Endothelial cell of umbilical vein (primary cell): Measurements from ENCODE around the gene COTL1. TPM values are rescaled to one million over a fixed set of nuclear protein-coding genes. Genes with fewer than 3 reads are reported as not detected.

ENCODE experiments used
- BruUV-seq: library from RNA; stranded (reverse); fragments of 400-500 nt; replicated peaks from 2 replicates; lab custom pipeline; 2021; lab: Mats Ljungman, UMichigan
- CTCF ChIA-PET: fragments of 300-600, 350-600 bp; sonication (Branson Sonifier 250); formaldehyde crosslinking; loops from one replicate; lab custom pipeline; 2021; ENCODE audit warnings: antibody characterized with exemption, inconsistent platforms; lab: Charles Lee
- POLR2A ChIA-PET: fragments of 300-600, 350-600 bp; sonication (Branson Sonifier 250); formaldehyde crosslinking; loops from one replicate; lab custom pipeline; 2021; ENCODE audit warnings: antibody characterized with exemption, inconsistent platforms; lab: Charles Lee
- DNase-seq: peaks from one replicate; pipeline ENCODE4 v3.0.0-alpha.2; 2011; ENCODE audit warnings: low read depth, low spot score
- FAIRE-seq: peaks from 2 replicates; lab custom pipeline; 2011; peaks lifted over from hg19 to GRCh38; lab: Jason Lieb, UNC
- H2AFZ ChIP-seq: 2 replicates; pipeline ENCODE4 v1.6.0; 2012; ENCODE audit warnings: low read depth, low read length, control low read depth, inconsistent platforms
- H3K27ac ChIP-seq: 2 replicates; pipeline ENCODE4 v1.5.1; 2011; ENCODE audit warnings: low read depth, mild to moderate bottlenecking, control low read depth, low read length, moderate library complexity; ENCODE audit not compliant: insufficient read depth
- H3K27me3 ChIP-seq, 2 experiments: 2 replicates each; pipeline versions ENCODE4 v1.6.0 to v1.6.1; 2011; ENCODE audit warnings: low read length in 2 of 2, mixed read lengths in 1 of 2; ENCODE audit not compliant: control insufficient read depth in 2 of 2, insufficient read depth in 2 of 2
- H3K36me3 ChIP-seq, 2 experiments: 2 replicates in 1 of 2; 3 replicates in 1 of 2; pipeline ENCODE4 v1.5.1; 2011; ENCODE audit warnings: low read length in 2 of 2, mild to moderate bottlenecking in 1 of 2, moderate library complexity in 1 of 2; ENCODE audit not compliant: control insufficient read depth in 2 of 2, insufficient read depth in 2 of 2; ENCODE audit errors: extremely low read depth in 1 of 2
- H3K4me1 ChIP-seq: 3 replicates; pipeline ENCODE4 v1.5.1; 2011; ENCODE audit warnings: mild to moderate bottlenecking, low read length; ENCODE audit not compliant: control insufficient read depth, insufficient read depth; ENCODE audit errors: extremely low read depth
- H3K4me2 ChIP-seq: 2 replicates; pipeline ENCODE4 v1.6.1; 2011; ENCODE audit warnings: low read length, control low read depth, mixed read lengths; ENCODE audit not compliant: insufficient read depth
- H3K4me3 ChIP-seq, 3 experiments: fragments of 200-600 bp in 1 of 3; sonication (generic), shearing (Covaris generic) in 1 of 3; replicated peaks in 1 of 3; 2 replicates each; pipeline ENCODE4 v1.5.1; 2011 to 2016; ENCODE audit warnings: control low read depth in 3 of 3, low read length in 3 of 3, mild to moderate bottlenecking in 2 of 3, inconsistent platforms in 1 of 3, low read depth in 1 of 3, moderate library complexity in 1 of 3; ENCODE audit not compliant: insufficient read depth in 1 of 3
- H3K79me2 ChIP-seq: 2 replicates; pipeline ENCODE4 v1.6.0; 2012; ENCODE audit warnings: low read length, inconsistent platforms; ENCODE audit not compliant: control insufficient read depth, insufficient read depth
- H3K9ac ChIP-seq: replicated peaks from 2 replicates; pipeline ENCODE3; 2011; ENCODE audit warnings: low read length, control low read depth; ENCODE audit not compliant: insufficient read depth; ENCODE audit errors: extremely low read depth
- H3K9me1 ChIP-seq: replicated peaks from 3 replicates; pipeline ENCODE4 v1.6.0; 2011; ENCODE audit warnings: mild to moderate bottlenecking, low read length; ENCODE audit not compliant: control insufficient read depth, insufficient read depth; ENCODE audit errors: extremely low read depth
- H3K9me3 ChIP-seq: replicated peaks from 2 replicates; pipeline ENCODE4 v1.5.1; 2012; ENCODE audit warnings: low read length, inconsistent platforms; ENCODE audit not compliant: control insufficient read depth, insufficient read depth
- H4K20me1 ChIP-seq: replicated peaks from 2 replicates; pipeline ENCODE3; 2011; ENCODE audit warnings: mild to moderate bottlenecking, low read length; ENCODE audit not compliant: control insufficient read depth, insufficient read depth; ENCODE audit errors: extremely low read depth
- EZH2 ChIP-seq: IDR thresholded peaks from 2 replicates; pipeline ENCODE4 v1.6.1; 2012; ENCODE audit warnings: borderline replicate concordance, low read depth, mild to moderate bottlenecking, moderate library complexity, low read length, inconsistent platforms; ENCODE audit not compliant: severe bottlenecking
- FOS ChIP-seq: IDR thresholded peaks from 2 replicates; pipeline ENCODE4 v1.6.1; 2011; ENCODE audit warnings: mild to moderate bottlenecking, low read length, moderate library complexity, borderline replicate concordance; ENCODE audit not compliant: insufficient read depth
- MAX ChIP-seq: IDR thresholded peaks from 2 replicates; pipeline ENCODE4 v1.6.1; 2011; ENCODE audit not compliant: insufficient read depth, insufficient read length
- POLR2AphosphoS5 ChIP-seq: IDR thresholded peaks from 2 replicates; pipeline ENCODE4 v1.6.1; 2012; ENCODE audit warnings: low read depth, mild to moderate bottlenecking, control low read depth, low read length, moderate library complexity; ENCODE audit not compliant: insufficient read depth
- dilution Hi-C: fragments of 300-500 bp; cut with MboI; formaldehyde crosslinking; loops from one replicate; pipeline ENCODE4 v1.15.0; 2019; ENCODE audit warnings: low sequenced_read_pairs; ENCODE audit not compliant: extremely low pct_ligation_motif_present
- intact Hi-C: fragments of 100-400 bp; cut with micrococcal nuclease; formaldehyde crosslinking; loops from one replicate; pipeline ENCODE4 v1.10.0; 2022
- polyA plus RNA-seq, 4 experiments: library from polyadenylated mRNA; depleted of rRNA in 3 of 4; stranded (reverse) in 3 of 4; unstranded in 1 of 4; fragments of >200 nt; gene quantifications; 2 replicates each; pipeline versions ENCODE4 v1.2.1 to v1.2.3, GENCODE V29; 2011 to 2012; ENCODE audit warnings: missing spikeins in 1 of 4
- total RNA-seq: library from RNA; stranded (reverse); gene quantifications from 2 replicates; pipeline ENCODE4 v1.2.3, GENCODE V29; 2021
- TF ChIP-seq, protein P1 (sequence below), 2 donors: IDR thresholded peaks; 1 replicate in 1 of 2; 2 replicates in 1 of 2; pipeline ENCODE4 v1.5.1; 2011; ENCODE audit warnings: low read length in 2 of 2, mild to moderate bottlenecking in 2 of 2, moderate library complexity in 2 of 2, control low read depth in 1 of 2, inconsistent platforms in 1 of 2, low read depth in 1 of 2; ENCODE audit not compliant: insufficient read depth in 1 of 2; ENCODE audit errors: extremely low read depth in 1 of 2

Gene COTL1
- total and polyA plus RNA-seq, 2 donors (not counting 3 experiments of a cell fraction or from before 2014, with no cell fraction given) = 90.0 to 200 TPM

GRCh38 chr16:84598360-84598759 lies 19.5 kb downstream of the COTL1 start:
- TF ChIP-seq FOS = no peak
- no peak for TF ChIP-seq MAX
- TF ChIP-seq, protein P1, sequence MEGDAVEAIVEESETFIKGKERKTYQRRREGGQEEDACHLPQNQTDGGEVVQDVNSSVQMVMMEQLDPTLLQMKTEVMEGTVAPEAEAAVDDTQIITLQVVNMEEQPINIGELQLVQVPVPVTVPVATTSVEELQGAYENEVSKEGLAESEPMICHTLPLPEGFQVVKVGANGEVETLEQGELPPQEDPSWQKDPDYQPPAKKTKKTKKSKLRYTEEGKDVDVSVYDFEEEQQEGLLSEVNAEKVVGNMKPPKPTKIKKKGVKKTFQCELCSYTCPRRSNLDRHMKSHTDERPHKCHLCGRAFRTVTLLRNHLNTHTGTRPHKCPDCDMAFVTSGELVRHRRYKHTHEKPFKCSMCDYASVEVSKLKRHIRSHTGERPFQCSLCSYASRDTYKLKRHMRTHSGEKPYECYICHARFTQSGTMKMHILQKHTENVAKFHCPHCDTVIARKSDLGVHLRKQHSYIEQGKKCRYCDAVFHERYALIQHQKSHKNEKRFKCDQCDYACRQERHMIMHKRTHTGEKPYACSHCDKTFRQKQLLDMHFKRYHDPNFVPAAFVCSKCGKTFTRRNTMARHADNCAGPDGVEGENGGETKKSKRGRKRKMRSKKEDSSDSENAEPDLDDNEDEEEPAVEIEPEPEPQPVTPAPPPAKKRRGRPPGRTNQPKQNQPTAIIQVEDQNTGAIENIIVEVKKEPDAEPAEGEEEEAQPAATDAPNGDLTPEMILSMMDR (IDR thresholded peaks at IDR 0.05; ENCODE audit: extremely low read depth in 1 of 2, insufficient read depth in 1 of 2, low read depth in 1 of 2, low read length in 2 of 2) = no peak
- TF ChIP-seq EZH2 = no peak
- no peak for TF ChIP-seq POLR2AphosphoS5
- POLR2A ChIA-PET = interaction anchor here (0.6 kb wide), 1 partner anchor 107 kb away, joined by 6 read pairs; no protein-coding TSS in a partner anchor
- FAIRE-seq = no peak
- Histone ChIP-seq H3K27me3 (no peaks in the 10 kb centered on the region), H4K20me1 (no peaks in the 10 kb centered on the region), H3K4me3 (no peak overlapping the region), H3K9ac (no peak overlapping the region), H3K27ac (peak overlapping the region; percentile 20), H3K4me2 (no peak overlapping the region), H2AFZ (no peak overlapping the region), H3K36me3 (peaks cover 0 to 2% of the 10 kb centered on the region in 2 experiments), H3K79me2 (peaks cover 67% of the 10 kb centered on the region), H3K9me3 (no peaks in the 10 kb centered on the region), H3K9me1 (no peaks in the 10 kb centered on the region), H3K4me1 (peaks cover 60% of the 10 kb centered on the region)
- CTCF ChIA-PET = interaction anchor here (1.3 to 3.4 kb wide), 4 partner anchors 66 to 93 kb away, joined by 3 to 23 read pairs (median 6); no protein-coding TSS in a partner anchor
- peak; percentile 17 for DNase-seq
- BruUV-seq = no TSS peak
- intact Hi-C loops (loop anchor here (2.0 kb wide), 2 partner anchors 50 to 66 kb away; no protein-coding TSS in a partner anchor), dilution Hi-C loops (no loop called here)
